Measurements from ENCODE around the gene ZFYVE21.
A peak's percentile ranks its signal among the peaks of the same experiment; 100 is the strongest.
"Not testable (repeated sequence)": the region's sequence is repeated elsewhere in the genome, so short reads cannot be mapped to it uniquely, and the experiment has no call there.

ZFYVE21 gene

DNA sequence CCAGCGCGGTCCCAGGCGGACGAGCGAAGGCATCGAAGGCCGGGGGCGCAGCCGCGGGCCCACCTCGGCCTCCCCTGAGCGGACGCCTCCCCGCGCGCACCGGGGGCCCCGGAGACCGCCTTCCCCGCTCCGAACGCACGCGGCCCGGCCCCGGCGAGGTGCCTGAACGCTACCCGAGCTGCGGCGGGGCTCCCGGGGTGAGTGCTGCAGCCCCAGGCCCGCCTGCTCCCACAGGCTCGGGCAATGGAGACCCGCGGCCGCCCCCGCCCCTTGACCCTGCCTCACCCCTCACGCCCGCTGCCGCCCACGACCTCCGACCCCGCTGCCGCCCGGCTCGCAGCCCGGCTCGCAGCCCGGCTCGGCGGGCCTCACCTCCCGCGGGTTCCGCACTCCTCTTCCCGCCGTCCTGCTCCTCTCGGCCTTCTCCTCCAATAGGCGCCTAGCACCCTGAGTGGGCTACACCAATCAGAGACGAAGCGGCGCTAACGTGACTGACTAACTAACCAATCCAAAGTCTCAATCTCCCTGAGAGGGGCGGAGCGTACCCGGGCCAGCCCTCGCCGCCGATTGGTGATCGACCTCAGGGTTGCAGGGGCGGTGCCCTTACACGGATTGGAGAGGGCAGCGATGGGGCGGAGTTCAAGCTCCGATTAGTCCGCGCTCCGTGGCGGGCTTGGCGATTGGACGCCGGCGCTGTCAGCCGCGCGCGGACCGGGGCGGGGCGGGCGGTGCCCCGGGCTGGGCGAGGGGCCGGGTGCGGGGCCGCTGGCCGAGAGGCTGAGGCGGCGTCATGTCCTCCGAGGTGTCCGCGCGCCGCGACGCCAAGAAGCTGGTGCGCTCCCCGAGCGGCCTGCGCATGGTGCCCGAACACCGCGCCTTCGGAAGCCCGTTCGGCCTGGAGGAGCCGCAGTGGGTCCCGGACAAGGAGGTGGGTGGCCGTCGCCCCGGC is at the start of gene ZFYVE21, which contains the start of gene XRCC3:
Gene ZFYVE21 (plus strand): TSS at position 759 of the 949 bp plus-strand sequence. CDS start 32 bp downstream, at position 791.
Gene XRCC3 (minus strand): TSS at position 400 of the 949 bp plus-strand sequence. CDS start 4,364 bp downstream, outside the sequence.
- DNase-seq = peak; percentile 99

DNA sequence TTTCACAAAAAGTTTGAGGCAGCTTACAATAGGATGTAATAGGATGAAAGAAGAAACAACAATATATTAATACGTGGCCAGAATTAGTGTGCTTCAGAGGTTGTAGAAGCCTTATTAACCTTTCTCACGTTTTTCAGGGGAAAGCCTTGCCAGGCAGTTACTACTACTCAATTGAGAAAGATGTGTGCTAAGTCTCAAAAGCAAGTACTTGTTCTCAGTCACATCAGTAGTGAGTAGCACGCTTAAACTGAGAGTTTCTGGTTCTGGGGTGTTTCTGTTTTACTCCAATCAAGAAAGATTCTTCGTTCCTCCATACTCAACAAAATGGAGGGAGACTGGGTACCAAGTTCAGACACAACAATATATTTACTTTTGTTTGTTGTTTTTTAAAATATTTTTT is 47.9 kb upstream of the ZFYVE21 start:
- no peak for DNase-seq

DNA sequence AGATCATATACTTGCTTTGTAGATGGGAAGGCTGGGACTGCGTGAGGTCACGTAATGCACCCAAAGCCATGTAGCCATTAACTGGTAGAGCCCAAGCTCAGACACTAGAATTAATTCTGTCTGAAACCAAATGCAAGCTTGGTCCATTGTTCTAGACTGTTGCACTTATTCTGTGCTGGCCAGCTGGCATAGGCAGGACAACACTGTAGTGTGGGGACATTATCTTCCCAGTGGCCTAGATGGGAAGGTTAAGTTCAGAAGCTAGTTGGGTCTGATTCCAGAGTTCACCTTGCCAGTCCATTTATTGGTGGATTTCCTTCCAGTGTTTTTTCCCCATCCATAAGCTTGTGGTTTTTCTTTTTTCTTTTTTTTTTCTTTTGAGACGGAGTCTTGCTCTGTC is 47.5 kb upstream of the ZFYVE21 start:
- no peak for DNase-seq

DNA sequence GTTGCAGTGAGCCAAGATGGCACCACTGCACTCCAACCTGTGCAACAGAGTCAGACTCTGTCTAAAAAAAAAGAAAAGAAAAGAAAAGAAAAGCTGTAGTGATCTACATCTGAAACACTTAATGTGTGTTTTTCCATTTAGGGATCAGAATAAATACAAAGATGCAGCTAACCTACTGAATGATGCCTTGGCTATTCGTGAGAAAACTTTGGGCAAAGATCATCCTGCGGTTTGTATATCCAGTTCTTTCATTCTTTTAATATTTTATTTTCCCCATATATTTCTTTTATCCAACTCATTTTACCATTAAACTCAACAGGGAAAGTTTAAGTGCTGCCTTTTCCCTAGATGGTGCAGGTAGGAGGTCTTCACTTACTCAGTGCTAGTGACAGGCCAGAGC is 46.2 kb upstream of the ZFYVE21 start:
- DNase-seq = no peak

DNA sequence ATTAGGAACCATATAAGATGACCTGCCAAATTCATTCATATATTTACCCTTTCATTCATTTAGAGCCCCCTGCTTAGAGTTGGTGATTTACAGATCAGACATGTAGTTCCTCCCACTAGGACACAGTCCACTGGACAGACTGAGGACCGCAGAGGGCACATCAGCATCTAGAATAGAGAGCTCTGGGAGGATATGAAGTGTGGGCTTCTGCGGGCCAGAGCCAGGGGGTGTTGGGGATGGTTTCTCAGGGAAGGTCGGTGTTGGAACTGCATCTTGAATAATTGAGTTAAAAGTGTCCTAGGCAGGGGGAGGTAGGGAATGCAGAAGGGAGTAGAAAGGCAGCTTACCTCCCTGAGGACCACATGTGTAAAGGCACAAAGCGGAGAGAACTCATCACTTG is 43.7 kb upstream of the ZFYVE21 start:
- no peak for DNase-seq

DNA sequence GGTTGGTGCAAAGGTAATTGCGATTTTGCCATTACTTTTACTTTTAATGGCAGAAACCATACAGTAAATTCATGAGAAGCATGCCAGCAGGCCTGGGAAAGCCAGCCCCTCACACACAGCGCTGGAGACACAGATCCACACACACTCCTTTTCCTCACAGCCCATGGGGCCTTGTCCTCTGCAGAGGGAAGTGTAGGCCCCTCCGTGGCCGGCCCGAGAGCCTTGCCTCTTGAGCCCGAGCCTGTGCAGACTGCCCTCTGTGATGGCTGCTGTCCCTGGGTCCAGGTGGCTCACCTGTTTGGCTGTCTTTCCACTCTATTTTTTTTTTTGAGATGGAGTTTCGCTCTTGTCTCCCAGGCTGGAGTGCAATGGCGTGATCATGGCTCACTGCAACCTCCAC is 39.7 kb upstream of the ZFYVE21 start:
- no peak for DNase-seq

DNA sequence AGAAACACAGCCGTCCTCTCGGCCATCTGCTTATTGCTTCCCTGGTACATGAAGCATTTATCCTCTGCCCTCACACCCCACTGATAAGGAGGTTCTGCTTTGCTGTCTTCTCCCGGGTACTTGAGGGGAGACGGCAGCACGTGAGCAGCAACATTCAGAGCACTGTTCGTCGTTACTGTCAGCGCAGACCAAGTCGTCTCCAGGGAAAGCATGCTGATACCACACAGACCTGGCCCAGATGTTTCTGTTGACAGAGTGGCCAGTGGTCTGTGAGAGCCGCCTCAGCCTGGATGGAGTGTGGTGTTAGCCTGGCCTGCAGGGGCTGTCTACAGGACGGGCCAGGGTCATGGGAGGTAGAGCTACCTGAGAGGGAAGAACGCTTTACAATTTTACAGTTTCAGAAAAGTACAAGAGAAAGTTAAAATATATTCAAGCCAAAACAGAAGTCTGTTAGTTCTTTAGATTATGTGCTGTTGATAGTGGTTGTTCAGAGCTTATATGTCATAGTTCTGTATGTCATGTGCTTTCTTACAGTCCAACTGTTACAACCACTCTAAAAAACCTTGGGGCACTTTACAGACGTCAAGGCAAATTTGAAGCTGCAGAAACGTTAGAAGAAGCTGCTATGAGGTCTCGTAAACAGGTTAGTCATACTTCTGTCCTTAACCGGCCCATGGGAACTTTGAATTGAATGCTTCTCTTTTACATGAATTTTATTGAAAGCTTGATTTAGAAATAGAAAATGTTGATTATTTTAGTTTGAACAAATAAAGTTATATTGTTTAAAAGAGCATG is 38.5 kb upstream of the ZFYVE21 start:
- DNase-seq = no peak

DNA sequence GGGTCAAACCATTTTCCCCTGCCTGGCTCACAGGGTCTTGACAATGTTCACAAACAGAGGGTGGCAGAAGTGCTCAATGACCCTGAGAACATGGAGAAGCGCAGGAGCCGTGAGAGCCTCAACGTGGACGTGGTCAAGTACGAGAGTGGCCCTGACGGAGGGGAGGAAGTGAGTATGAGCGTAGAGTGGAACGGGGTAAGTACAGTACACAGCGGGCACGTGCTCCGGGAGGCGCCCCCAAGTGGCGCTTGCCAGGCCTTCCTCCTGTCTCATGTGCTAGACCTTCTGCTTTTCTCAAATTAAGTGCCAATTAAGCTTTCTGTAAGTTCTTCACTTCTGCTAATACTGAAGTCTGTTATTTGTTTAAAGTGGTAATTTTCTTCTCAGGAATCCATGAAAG is 36.3 kb upstream of the ZFYVE21 start:
- DNase-seq = peak; percentile 33

DNA sequence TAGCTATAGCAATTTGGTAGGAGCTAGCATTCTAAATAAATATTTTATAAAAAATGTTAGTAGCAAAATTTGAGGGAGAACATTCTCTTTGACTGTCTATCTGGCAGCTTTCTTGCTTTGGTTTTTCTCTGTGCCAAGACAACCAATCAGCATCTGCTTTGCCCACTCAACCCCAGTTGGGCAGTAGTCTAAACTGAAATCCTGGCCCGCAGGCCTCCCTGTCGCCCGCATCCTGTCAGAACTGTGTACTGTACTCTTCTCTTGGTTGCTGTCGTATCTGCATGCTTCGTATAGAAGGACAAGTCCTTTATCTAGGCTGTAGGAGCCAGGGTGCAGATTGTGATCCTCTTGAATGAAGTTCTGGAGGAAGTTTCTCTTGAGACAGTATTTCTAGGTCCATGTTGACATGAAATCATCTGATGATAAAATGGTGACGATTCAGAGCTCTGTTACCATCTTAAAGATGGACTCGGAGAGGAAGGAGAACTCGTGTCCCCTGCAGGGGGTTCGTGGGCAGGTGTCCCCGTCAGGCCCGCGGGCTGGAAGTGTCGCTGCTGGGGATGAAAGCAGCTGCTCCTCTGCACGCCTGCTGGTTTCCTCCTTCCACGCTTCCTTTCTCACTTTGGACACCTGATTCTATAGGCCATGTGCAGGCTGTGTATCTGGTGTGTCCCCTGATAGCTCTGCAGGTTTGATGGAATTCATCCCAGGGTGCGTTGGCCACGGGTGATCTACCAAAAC is 34.9 kb upstream of the ZFYVE21 start:
- no peak for DNase-seq

DNA sequence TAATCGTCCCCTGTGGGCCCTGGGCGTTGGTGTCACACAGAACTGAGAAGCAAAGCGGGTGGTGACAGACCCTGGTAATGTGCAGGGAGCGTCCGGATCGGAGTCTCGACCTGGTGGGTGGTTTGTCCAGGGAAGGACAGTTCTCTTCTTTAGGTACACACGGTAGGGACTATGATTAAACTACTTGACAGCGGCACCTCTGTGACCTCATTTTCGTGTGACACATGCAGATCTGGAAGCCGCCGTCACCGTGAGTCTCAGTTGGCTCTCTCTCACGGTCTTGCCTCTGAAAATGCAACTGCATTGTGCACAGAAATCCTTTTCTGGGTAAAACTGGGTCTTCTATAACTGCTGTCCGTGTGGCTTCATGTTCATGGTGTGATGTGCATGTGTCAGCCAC is 32.5 kb upstream of the ZFYVE21 start:
- DNase-seq = no peak

DNA sequence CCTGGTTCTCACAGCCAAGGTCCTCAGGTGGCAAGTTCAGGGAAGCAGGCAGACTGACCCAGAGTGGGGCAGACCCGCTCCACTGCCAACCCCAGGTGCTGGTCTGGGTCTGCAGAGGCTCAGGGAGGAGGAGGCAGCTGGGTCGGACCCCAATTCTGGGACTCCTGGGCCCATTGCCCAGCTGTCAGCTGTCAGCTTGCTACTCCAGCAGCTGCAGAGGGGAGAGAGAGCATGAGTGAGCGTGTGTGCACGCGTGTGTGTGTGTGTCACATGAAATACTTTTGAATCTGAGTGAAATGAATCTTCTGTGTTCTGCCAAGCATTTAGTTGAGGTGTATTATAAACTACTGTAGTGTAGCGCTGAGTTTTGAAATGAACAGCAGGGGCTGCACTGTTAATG is 31.1 kb upstream of the ZFYVE21 start:
- DNase-seq = no peak

DNA sequence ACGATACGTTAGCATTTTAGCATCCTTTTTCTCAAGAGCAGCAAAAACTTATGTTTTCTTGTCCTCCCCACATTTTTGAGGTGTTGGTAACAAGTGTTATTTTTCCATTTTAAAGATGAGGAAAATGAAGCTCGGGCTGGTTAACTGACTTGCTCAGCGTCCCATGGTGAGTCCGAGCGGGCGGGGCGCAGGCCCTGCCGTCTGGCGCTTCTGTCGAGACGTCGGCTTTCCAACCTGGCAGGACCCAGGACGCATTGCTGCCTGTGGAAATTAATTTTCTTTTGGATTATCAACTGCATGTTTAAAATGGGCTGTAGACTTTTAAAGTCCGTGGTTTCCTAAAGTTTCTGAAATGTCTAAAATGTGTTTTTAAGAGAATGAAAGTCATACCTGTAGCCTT is 30.7 kb upstream of the ZFYVE21 start:
- DNase-seq = no peak

DNA sequence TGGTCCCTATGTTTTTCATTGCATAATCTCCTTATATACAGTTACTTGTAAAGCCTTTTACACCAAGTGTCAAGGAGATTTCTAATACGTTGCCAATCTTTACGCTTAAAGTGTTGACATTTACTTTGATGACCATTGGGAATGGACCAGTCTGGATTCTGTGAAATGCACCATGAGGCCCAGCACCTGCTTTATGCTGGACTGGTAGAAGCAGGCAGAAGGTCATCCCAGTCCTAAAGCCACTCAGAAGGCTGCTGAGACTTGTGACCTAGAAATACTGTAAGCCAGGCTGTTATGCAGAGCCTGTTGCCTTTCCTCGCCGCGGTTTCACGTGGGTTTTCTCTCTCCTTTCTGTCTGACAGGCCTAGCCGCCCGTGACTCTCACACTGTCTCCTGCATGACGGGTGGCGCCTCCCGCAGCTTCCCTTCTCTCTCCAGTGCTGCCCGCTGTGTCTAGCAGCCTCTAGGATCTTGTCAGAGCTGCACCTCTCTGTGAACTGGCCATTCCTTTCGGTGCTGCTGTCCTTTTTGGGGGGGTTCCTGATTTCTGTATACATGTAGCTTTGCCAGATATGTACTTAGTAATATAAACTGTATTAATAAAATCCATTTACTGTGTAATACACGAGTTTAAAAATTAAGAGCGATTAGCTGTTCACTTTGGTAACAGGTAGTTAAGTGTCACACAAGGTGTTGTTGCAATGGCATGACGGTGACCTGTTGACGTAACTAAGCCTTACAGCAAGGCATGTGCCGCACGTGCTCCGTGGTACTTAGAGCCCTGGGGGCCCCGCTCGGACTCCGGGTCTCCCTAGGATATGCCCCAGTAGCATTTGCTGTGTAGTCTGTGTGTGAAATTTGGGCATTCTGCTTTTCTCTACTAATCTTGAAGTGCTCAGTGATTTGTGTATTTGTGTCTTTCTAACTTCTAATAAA is 30.1 kb upstream of the ZFYVE21 start:
- no peak for DNase-seq

DNA sequence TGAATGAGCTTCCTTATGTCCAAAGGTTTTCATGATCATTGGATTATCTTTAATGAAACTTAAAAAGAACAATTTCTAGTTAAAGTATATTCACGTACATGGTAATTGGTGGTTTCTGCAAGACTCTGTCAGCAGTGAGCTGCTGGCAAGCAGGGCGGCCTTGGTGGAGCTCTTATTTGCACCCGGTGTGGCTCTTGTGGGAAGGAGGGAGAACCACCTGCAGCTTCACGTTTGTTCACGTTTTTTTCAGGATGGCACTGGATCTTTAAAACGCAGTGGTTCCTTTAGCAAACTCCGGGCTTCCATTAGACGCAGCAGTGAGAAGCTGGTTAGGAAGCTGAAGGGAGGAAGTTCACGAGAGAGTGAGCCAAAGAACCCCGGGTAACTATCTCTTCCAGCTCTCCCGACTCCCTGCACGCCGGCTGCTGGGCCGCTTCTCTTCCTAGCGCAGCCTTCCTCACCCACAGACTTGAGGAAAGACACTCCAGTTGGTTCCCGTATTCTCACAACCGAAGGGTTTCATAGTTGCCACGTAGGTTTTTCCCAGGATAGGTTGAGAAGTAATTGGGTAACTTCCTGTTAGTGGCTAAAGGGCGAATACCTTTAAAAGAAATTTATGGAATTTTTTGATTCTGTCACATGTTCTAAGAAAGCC is 28.7 kb upstream of the ZFYVE21 start:
- DNase-seq = no peak

DNA sequence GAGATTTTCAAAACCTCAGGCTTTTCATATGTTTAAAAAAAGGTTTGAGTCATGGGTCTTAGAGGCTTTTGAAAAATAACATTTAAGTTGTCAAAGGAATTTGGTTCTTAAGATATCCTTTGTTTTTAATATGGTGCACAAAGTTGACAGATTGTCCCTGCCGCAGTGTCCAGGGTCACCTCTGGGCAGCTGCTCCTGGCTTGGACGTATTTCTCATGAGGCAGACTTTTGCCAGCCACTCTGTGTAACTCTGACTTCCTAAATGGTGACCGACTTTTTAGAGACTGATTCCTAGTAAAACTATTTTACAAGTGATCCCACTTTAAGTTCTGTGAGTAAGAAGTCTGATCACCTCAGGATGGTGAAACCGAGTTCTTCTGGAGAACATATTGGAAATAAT is 27.9 kb upstream of the ZFYVE21 start:
- DNase-seq = no peak

DNA sequence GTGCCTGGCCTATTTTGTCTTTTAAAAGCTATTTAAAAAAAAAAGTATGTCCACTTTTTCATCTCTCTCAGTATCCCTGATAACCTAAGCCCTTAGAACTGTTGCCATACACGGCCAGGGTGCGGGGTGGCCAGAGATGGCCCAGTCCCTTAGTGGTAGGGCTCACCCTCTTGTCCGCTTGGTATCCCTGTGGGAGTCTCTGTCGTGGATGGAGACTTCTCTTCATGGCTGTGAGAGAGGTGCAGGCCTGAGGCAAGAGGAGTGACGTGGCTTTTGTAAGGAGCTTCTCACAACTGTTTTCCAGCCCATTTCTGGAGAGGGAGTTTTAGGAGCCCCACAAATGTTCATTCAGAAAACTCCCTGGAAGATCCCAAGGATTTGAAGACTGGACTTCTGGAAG is 27.2 kb upstream of the ZFYVE21 start:
- no peak for DNase-seq

DNA sequence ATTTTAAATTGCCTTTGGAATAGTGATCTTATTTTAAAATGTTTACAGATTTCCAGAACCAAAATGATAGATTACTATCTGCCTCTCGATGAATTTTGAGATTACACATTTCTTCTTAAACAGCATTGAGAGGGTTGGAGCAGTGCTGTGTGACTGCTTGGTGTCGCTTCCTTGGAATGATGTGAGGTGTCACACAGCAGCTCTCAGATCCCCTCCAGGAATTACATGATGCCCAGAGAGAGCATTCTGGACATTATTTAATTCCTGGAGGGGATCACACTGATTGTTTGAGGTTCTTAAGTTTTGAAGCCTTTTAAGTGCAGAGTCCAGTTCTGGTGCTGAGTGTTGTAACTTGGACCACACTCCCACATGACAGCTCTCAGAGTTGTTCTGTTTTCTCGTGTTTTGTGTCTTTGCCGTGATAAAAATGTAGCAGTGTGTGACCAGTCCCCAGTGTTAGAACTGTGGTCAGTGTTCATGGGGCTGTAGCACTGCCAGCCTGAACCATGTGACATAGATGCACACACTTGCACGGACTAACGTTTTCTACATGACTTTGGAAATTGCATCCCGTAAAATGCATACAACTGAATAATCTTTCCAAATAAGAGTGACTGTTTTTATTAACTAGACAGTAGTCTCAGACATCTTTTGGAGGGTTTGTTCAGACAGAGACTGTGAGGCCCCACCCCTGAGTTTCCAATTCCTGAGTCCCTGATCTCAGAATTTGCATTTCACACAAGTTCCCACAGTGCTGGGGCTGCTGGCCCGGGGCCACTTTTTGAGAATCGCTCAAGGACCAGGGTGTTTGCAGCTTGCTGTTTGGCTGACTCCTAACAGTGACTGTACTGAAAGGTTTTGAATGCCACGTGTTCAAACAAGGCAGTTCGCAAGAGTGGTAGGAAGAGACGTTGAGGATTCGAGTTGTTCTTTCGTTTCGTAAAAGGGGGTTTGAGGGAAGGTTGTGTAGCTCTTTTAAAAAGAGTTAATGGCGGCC is 26.4 kb upstream of the ZFYVE21 start:
- DNase-seq = no peak

DNA sequence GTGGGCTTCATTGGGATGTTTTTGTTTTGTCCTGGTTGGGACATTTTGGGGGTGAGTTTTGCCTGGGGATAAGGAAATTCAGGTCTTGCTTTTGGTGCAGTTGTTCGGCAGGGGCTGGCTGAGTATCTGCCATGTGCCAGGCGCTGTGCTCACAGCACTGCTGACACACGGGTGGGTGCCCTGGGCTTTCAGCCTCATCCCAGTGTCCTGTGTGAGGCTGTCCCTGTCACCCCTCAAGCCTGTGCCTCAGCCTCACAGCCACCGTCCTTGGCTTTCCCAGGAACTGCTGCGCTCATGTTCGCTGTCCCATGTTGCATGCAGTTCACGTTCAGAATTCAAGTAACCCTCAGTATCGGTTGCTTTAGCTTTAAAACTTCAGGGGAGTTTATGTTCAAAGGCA is 25.3 kb upstream of the ZFYVE21 start:
- DNase-seq = no peak

DNA sequence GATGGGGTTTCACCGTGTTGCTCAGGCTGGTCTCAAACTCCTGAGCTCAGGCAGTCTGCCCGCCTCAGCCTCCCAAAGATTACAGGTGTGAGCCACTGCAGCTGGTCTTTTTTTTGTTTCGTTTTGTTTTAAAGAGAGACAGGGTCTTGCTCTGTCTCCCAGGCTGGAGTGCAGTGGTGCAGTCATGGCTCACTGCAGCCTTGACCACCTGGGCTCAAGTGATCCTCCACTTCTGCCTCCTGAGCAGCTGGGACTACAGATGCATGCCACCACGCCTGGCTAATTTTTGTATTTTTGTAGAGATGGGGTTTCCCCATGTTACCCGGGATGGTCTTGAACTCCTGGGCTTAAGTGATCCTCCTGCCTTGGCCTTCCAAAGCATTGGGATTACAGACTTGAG is 24.0 kb upstream of the ZFYVE21 start:
- not testable (repeated sequence) for DNase-seq

DNA sequence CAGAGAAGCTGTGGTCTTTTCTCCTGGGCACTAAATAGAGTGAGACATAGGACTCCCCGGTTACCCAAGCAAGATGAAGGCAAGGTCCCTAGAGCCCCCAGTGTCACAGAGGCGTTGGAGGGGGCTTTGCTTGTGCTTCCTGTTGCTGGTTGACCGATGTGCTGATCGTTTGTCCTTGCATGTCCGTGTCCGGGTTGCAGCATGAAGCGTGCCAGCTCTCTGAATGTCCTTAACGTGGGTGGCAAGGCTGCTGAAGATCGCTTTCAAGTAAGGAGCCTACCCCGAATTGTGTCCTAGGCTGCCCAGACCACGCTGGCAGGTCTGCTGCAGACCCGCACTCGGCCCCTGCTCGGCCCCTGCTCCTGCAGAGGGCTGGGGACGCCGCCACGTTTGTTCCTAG is 23.5 kb upstream of the ZFYVE21 start:
- DNase-seq = no peak
